ENCODE measurements around the gene THAP8.

Gene THAP8

GRCh38 chr19:36064826-36065225, 10.7 kb upstream of the THAP8 start:
- H3K27me3 ChIP-seq (ENCODE audit: insufficient read depth, low read length), result no peaks in the 10 kb centered on the region
- no peaks in the 10 kb centered on the region for H3K4me1 ChIP-seq (ENCODE audit: insufficient read depth, low read length)
- no peak overlapping the region for H3K9ac ChIP-seq (ENCODE audit: low read depth, low read length)
- peaks cover 75% of the 10 kb centered on the region for H3K36me3 ChIP-seq (ENCODE audit: insufficient read depth, low read length)
- H3K27ac ChIP-seq (ENCODE audit: low read depth, low read length), result no peak overlapping the region
- no peak overlapping the region for H3K4me3 ChIP-seq (ENCODE audit: low read length)
- WGBS, result 97% methylated on average over 8 of the region's 8 CpGs
- H3K9me3 ChIP-seq (ENCODE audit: insufficient read depth, low read depth, low read length), result no peaks in the 10 kb centered on the region

GRCh38 chr19:36061367-36061766, 7.3 kb upstream of the THAP8 start:
- H3K36me3 ChIP-seq (ENCODE audit: insufficient read depth, low read length), result peaks cover 76% of the 10 kb centered on the region
- H3K9ac ChIP-seq (ENCODE audit: low read depth, low read length), result no peak overlapping the region
- H3K9me3 ChIP-seq (ENCODE audit: insufficient read depth, low read depth, low read length), result no peaks in the 10 kb centered on the region
- no peaks in the 10 kb centered on the region for H3K27me3 ChIP-seq (ENCODE audit: insufficient read depth, low read length)
- no peak overlapping the region for H3K27ac ChIP-seq (ENCODE audit: low read depth, low read length)
- H3K4me1 ChIP-seq (ENCODE audit: insufficient read depth, low read length), result peaks cover under 1% of the 10 kb centered on the region; the same call in 1 of the 2 replicates
- no peak overlapping the region for H3K4me3 ChIP-seq (ENCODE audit: low read length)
- WGBS, result 95% methylated on average over 2 of the region's 2 CpGs

GRCh38 chr19:36060430-36060829, 6.3 kb upstream of the THAP8 start:
- Histone ChIP-seq H3K36me3 (ENCODE audit: insufficient read depth, low read length) (peaks cover 67% of the 10 kb centered on the region), H3K27ac (ENCODE audit: low read depth, low read length) (no peak overlapping the region), H3K4me3 (ENCODE audit: low read length) (no peak overlapping the region), H3K4me1 (ENCODE audit: insufficient read depth, low read length) (peaks cover 7% of the 10 kb centered on the region), H3K27me3 (ENCODE audit: insufficient read depth, low read length) (no peaks in the 10 kb centered on the region), H3K9ac (ENCODE audit: low read depth, low read length) (no peak overlapping the region), H3K9me3 (ENCODE audit: insufficient read depth, low read depth, low read length) (no peaks in the 10 kb centered on the region)
- WGBS, result 92% methylated on average over 4 of the region's 4 CpGs

- Histone ChIP-seq H3K36me3 (ENCODE audit: insufficient read depth, low read length) (peaks cover 58% of the 10 kb centered on the region), H3K27ac (ENCODE audit: low read depth, low read length) (no peak overlapping the region), H3K4me3 (ENCODE audit: low read length) (no peak overlapping the region), H3K27me3 (ENCODE audit: insufficient read depth, low read length) (no peaks in the 10 kb centered on the region), H3K9me3 (ENCODE audit: insufficient read depth, low read depth, low read length) (no peaks in the 10 kb centered on the region), H3K9ac (ENCODE audit: low read depth, low read length) (no peak overlapping the region), H3K4me1 (ENCODE audit: insufficient read depth, low read length) (peaks cover 7% of the 10 kb centered on the region)
- WGBS, result 99% methylated on average over 5 of the region's 6 CpGs
Observed at GRCh38 chr19:36059180-36059910, 5.3 kb upstream of the THAP8 start.

- no peak overlapping the region for H3K4me3 ChIP-seq (ENCODE audit: low read length)
- no peaks in the 10 kb centered on the region for H3K9me3 ChIP-seq (ENCODE audit: insufficient read depth, low read depth, low read length)
- H3K9ac ChIP-seq (ENCODE audit: low read depth, low read length), result no peak overlapping the region
- peaks cover 54% of the 10 kb centered on the region for H3K36me3 ChIP-seq (ENCODE audit: insufficient read depth, low read length)
- H3K4me1 ChIP-seq (ENCODE audit: insufficient read depth, low read length), result peaks cover 8% of the 10 kb centered on the region
- H3K27me3 ChIP-seq (ENCODE audit: insufficient read depth, low read length), result no peaks in the 10 kb centered on the region
- no peak overlapping the region for H3K27ac ChIP-seq (ENCODE audit: low read depth, low read length)
- 95% methylated on average over 12 of the region's 12 CpGs for WGBS
Observed at GRCh38 chr19:36058481-36059179, 4.5 kb upstream of the THAP8 start.

GRCh38 chr19:36054733-36055686, 925 bp upstream of the THAP8 start, which contains the start of gene WDR62:
Gene WDR62, plus strand, starts transcription at chr19:36054897. Its CDS starts 75 bp downstream, at chr19:36054972.
- H3K4me3 ChIP-seq (ENCODE audit: low read length), result peak within 1 kb of the TSS; percentile 75
- H3K36me3 ChIP-seq (ENCODE audit: insufficient read depth, low read length), result peaks cover 24% of the 10 kb centered on the region
- peaks cover 11% of the 10 kb centered on the region for H3K4me1 ChIP-seq (ENCODE audit: insufficient read depth, low read length)
- under 1% methylated on average over 76 of the region's 76 CpGs for WGBS
- H3K9ac ChIP-seq (ENCODE audit: low read depth, low read length), result peak within 1 kb of the TSS; percentile 74
- peak within 1 kb of the TSS; percentile 92 for H3K27ac ChIP-seq (ENCODE audit: low read depth, low read length)
- no peaks in the 10 kb centered on the region for H3K27me3 ChIP-seq (ENCODE audit: insufficient read depth, low read length)
- no peaks in the 10 kb centered on the region for H3K9me3 ChIP-seq (ENCODE audit: insufficient read depth, low read depth, low read length)

GRCh38 chr19:36051637-36052036, 2.4 kb downstream of the THAP8 start:
- H3K4me3 ChIP-seq (ENCODE audit: low read length), result no peak overlapping the region
- H3K27ac ChIP-seq (ENCODE audit: low read depth, low read length), result no peak overlapping the region
- peaks cover 11% of the 10 kb centered on the region for H3K4me1 ChIP-seq (ENCODE audit: insufficient read depth, low read length)
- no peak overlapping the region for H3K9ac ChIP-seq (ENCODE audit: low read depth, low read length)
- WGBS, result 56% methylated on average over 4 of the region's 4 CpGs
- H3K36me3 ChIP-seq (ENCODE audit: insufficient read depth, low read length), result no peaks in the 10 kb centered on the region
- H3K9me3 ChIP-seq (ENCODE audit: insufficient read depth, low read depth, low read length), result no peaks in the 10 kb centered on the region
- H3K27me3 ChIP-seq (ENCODE audit: insufficient read depth, low read length), result no peaks in the 10 kb centered on the region

GRCh38 chr19:36051236-36051635, 2.8 kb downstream of the THAP8 start:
- H3K4me3 ChIP-seq (ENCODE audit: low read length), result no peak overlapping the region
- H3K9ac ChIP-seq (ENCODE audit: low read depth, low read length), result no peak overlapping the region
- 11% methylated on average over 3 of the region's 3 CpGs for WGBS
- no peaks in the 10 kb centered on the region for H3K36me3 ChIP-seq (ENCODE audit: insufficient read depth, low read length)
- H3K9me3 ChIP-seq (ENCODE audit: insufficient read depth, low read depth, low read length), result no peaks in the 10 kb centered on the region
- no peak overlapping the region for H3K27ac ChIP-seq (ENCODE audit: low read depth, low read length)
- H3K27me3 ChIP-seq (ENCODE audit: insufficient read depth, low read length), result no peaks in the 10 kb centered on the region
- H3K4me1 ChIP-seq (ENCODE audit: insufficient read depth, low read length), result peaks cover 9% of the 10 kb centered on the region

GRCh38 chr19:36049080-36049698, 4.9 kb downstream of the THAP8 start:
- WGBS, result 83% methylated on average over 2 of the region's 4 CpGs
- peaks cover 4% of the 10 kb centered on the region; the same call in 1 of the 2 replicates for H3K4me1 ChIP-seq (ENCODE audit: insufficient read depth, low read length)
- no peak overlapping the region for H3K9ac ChIP-seq (ENCODE audit: low read depth, low read length)
- H3K27ac ChIP-seq (ENCODE audit: low read depth, low read length), result no peak overlapping the region
- no peaks in the 10 kb centered on the region for H3K27me3 ChIP-seq (ENCODE audit: insufficient read depth, low read length)
- no peaks in the 10 kb centered on the region for H3K36me3 ChIP-seq (ENCODE audit: insufficient read depth, low read length)
- no peak overlapping the region for H3K4me3 ChIP-seq (ENCODE audit: low read length)
- H3K9me3 ChIP-seq (ENCODE audit: insufficient read depth, low read depth, low read length), result no peaks in the 10 kb centered on the region

- no peaks in the 10 kb centered on the region for H3K9me3 ChIP-seq (ENCODE audit: insufficient read depth, low read depth, low read length)
- H3K27me3 ChIP-seq (ENCODE audit: insufficient read depth, low read length), result no peaks in the 10 kb centered on the region
- H3K4me3 ChIP-seq (ENCODE audit: low read length), result no peak overlapping the region
- no peak overlapping the region for H3K27ac ChIP-seq (ENCODE audit: low read depth, low read length)
- H3K9ac ChIP-seq (ENCODE audit: low read depth, low read length), result no peak overlapping the region
- no peaks in the 10 kb centered on the region for H3K4me1 ChIP-seq (ENCODE audit: insufficient read depth, low read length)
- no peaks in the 10 kb centered on the region for H3K36me3 ChIP-seq (ENCODE audit: insufficient read depth, low read length)
Observed at GRCh38 chr19:36047835-36048234, 6.2 kb downstream of the THAP8 start.

Measured in HUES64 (cell line).